Measurements from ENCODE around the gene PLA2G7. TPM values are rescaled to one million over a fixed set of nuclear protein-coding genes. Genes with fewer than 3 reads are reported as not detected.

PLA2G7 gene
- total RNA-seq, 2 donors from 2014 or later = 0.27 to 0.56 TPM

GRCh38 chr6:46756469-46757213, 21.5 kb upstream of the PLA2G7 start:
- no peak for TF ChIP-seq CTCF (IDR thresholded peaks at IDR 0.05)
- ATAC-seq (ENCODE audit: insufficient number of reproducible peaks, low FRiP score, low read depth) = no peak
- no peaks in the 10 kb centered on the region for H3K36me3 ChIP-seq
- no peak for DNase-seq (ENCODE audit: low spot score)
- H3K4me3 ChIP-seq = no peak overlapping the region
- no peak overlapping the region for H3K27ac ChIP-seq
- H3K9me3 ChIP-seq = no peaks in the 10 kb centered on the region
- H3K4me1 ChIP-seq (ENCODE audit: control insufficient read depth in 1 of 2, low read depth in 2 of 2) = no peaks in the 10 kb centered on the region
- H3K27me3 ChIP-seq (replicated peaks; ENCODE audit: insufficient read depth) = no peaks in the 10 kb centered on the region

GRCh38 chr6:46755865-46756264, 20.7 kb upstream of the PLA2G7 start:
- Histone ChIP-seq H3K36me3 (no peaks in the 10 kb centered on the region), H3K27me3 (replicated peaks; ENCODE audit: insufficient read depth) (no peaks in the 10 kb centered on the region), H3K4me3 (no peak overlapping the region), H3K4me1 (ENCODE audit: control insufficient read depth in 1 of 2, low read depth in 2 of 2) (no peaks in the 10 kb centered on the region), H3K9me3 (no peaks in the 10 kb centered on the region), H3K27ac (no peak overlapping the region)
- TF ChIP-seq CTCF (IDR thresholded peaks at IDR 0.05) = no peak
- no peak for DNase-seq (ENCODE audit: low spot score)
- no peak for ATAC-seq (ENCODE audit: insufficient number of reproducible peaks, low FRiP score, low read depth)

GRCh38 chr6:46751658-46752057, 16.5 kb upstream of the PLA2G7 start:
- DNase-seq (ENCODE audit: low spot score) (no peak), ATAC-seq (ENCODE audit: insufficient number of reproducible peaks, low FRiP score, low read depth) (no peak)
- Histone ChIP-seq H3K27ac (no peak overlapping the region), H3K9me3 (no peaks in the 10 kb centered on the region), H3K27me3 (replicated peaks; ENCODE audit: insufficient read depth) (no peaks in the 10 kb centered on the region), H3K36me3 (no peaks in the 10 kb centered on the region), H3K4me3 (no peak overlapping the region), H3K4me1 (ENCODE audit: control insufficient read depth in 1 of 2, low read depth in 2 of 2) (no peaks in the 10 kb centered on the region)
- TF ChIP-seq CTCF (IDR thresholded peaks at IDR 0.05) = no peak

- Histone ChIP-seq H3K4me3 (no peak overlapping the region), H3K4me1 (ENCODE audit: control insufficient read depth in 1 of 2, low read depth in 2 of 2) (no peaks in the 10 kb centered on the region), H3K9me3 (no peaks in the 10 kb centered on the region), H3K27ac (no peak overlapping the region), H3K36me3 (no peaks in the 10 kb centered on the region), H3K27me3 (replicated peaks; ENCODE audit: insufficient read depth) (no peaks in the 10 kb centered on the region)
- no peak for DNase-seq (ENCODE audit: low spot score)
- no peak for TF ChIP-seq CTCF (IDR thresholded peaks at IDR 0.05)
- no peak for ATAC-seq (ENCODE audit: insufficient number of reproducible peaks, low FRiP score, low read depth)
Measured at GRCh38 chr6:46749731-46750130, 14.6 kb upstream of the PLA2G7 start.

- no peak for TF ChIP-seq CTCF (IDR thresholded peaks at IDR 0.05)
- Histone ChIP-seq H3K9me3 (no peaks in the 10 kb centered on the region), H3K36me3 (no peaks in the 10 kb centered on the region), H3K27ac (no peak overlapping the region), H3K4me1 (ENCODE audit: control insufficient read depth in 1 of 2, low read depth in 2 of 2) (no peaks in the 10 kb centered on the region), H3K4me3 (no peak overlapping the region), H3K27me3 (replicated peaks; ENCODE audit: insufficient read depth) (no peaks in the 10 kb centered on the region)
- DNase-seq (ENCODE audit: low spot score) (no peak), ATAC-seq (ENCODE audit: insufficient number of reproducible peaks, low FRiP score, low read depth) (no peak)
Measured at GRCh38 chr6:46748940-46749503, 13.8 kb upstream of the PLA2G7 start.
